Calu3 (cell line): ENCODE measurements around the gene RXRB. TPM values are rescaled to one million over a fixed set of nuclear protein-coding genes. Genes with fewer than 3 reads are reported as not detected.

Experiments
- BruUV-seq: library from RNA; stranded (reverse); fragments of 400-500 nt; replicated peaks from 2 replicates; lab custom pipeline; 2021; lab: Mats Ljungman, UMichigan
- CTCF ChIA-PET: fragments of 300-600 bp; sonication (Branson Sonifier 250); formaldehyde crosslinking; loops from one replicate; lab custom pipeline; 2022; ENCODE audit warnings: antibody characterized with exemption; lab: Charles Lee
- DNase-seq: peaks from one replicate; pipeline ENCODE4 v3.0.0; 2022
- H3K27ac Mint-ChIP-seq: one replicate; pipeline ENCODE4 v1.8.0; 2022; ENCODE audit warnings: mixed read lengths; ENCODE audit not compliant: unreplicated experiment
- H3K27me3 Mint-ChIP-seq: one replicate; pipeline ENCODE4 v1.8.0; 2022; ENCODE audit warnings: mixed read lengths; ENCODE audit not compliant: unreplicated experiment
- H3K36me3 Mint-ChIP-seq: one replicate; pipeline ENCODE4 v1.8.0; 2022; ENCODE audit warnings: mild to moderate bottlenecking, moderate library complexity, mixed read lengths; ENCODE audit not compliant: insufficient read depth, unreplicated experiment
- H3K4me1 Mint-ChIP-seq: one replicate; pipeline ENCODE4 v1.8.0; 2022; ENCODE audit warnings: mild to moderate bottlenecking, low read depth, mixed read lengths; ENCODE audit not compliant: unreplicated experiment
- H3K4me3 Mint-ChIP-seq: one replicate; pipeline ENCODE4 v1.8.0; 2022; ENCODE audit warnings: mild to moderate bottlenecking, low read depth, moderate library complexity, mixed read lengths; ENCODE audit not compliant: unreplicated experiment
- H3K9me3 Mint-ChIP-seq: one replicate; pipeline ENCODE4 v1.8.0; 2022; ENCODE audit warnings: low read depth, mixed read lengths; ENCODE audit not compliant: unreplicated experiment
- intact Hi-C: fragments of 100-400 bp; cut with micrococcal nuclease; formaldehyde crosslinking; loops from one replicate; pipeline ENCODE4 v1.10.0; 2022; ENCODE audit not compliant: unreplicated experiment
- total RNA-seq: library from RNA; stranded (reverse); gene quantifications from 2 replicates; pipeline ENCODE4 v1.2.3, GENCODE V29; 2022
- TF ChIP-seq, protein P1 (sequence below): fragments of 200-600 bp; IDR thresholded peaks from one replicate; pipeline ENCODE4 v1.8.0; 2022; ENCODE audit warnings: antibody characterized with exemption; ENCODE audit not compliant: unreplicated experiment

Gene RXRB
- total RNA-seq, 1 experiment from 2014 or later: 78.3 TPM

- peak overlapping the region; percentile 57 for H3K4me3 Mint-ChIP-seq
- no TSS peak for BruUV-seq
Observed at GRCh38 chr6:33193619-33194018, 6.8 kb downstream of the RXRB start.

DNA sequence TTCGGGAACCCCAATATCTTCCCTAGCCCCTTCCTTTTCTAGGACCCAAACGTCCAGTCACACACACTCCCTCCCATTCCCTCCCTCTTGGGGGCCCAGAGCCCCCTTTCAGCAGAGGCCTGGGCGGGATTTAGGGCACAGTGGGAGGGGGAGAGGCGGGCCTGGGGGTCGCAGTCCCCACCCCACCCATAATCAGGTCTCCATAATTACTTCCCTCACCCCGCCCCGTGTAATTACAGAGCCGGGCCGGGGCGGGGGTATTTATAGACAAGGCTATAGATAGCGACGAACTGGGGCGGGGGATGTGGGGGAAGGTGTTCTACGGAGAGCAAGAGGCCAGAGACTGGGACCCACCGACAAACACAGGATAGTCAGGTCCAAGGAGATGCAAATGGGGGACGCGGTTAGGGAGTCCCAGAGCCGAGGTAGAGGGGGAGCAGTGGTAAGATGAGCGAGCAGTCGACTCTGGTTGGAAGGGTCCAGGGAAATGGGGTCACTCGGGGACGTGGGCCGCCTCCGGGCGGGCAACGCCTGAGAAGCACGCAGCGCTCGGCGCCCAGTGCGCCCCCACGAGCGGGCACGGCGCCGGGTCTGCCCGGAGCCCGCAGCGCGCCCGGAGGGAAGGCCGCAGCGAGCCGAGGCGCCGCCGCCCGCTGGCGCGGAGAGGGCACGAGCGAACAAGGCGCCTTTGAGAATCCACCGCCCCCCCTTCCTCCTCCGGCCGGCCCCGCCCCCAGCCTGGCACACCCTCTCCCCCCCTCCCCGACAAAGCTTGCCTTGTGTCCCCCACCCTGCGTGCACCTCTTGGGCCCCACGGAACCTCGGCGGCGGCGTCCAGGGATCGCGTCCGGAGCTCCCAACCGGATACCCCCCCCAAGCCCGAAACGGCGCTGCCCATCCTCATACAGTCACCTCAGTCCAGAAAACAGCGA is 7.5 kb downstream of the RXRB start:
- Mint-ChIP-seq H3K4me1 (peaks cover 23% of the 10 kb centered on the region), H3K4me3 (peak overlapping the region; percentile 57), H3K9me3 (no peaks in the 10 kb centered on the region), H3K36me3 (peaks cover 44% of the 10 kb centered on the region), H3K27me3 (peaks cover 55% of the 10 kb centered on the region), H3K27ac (peak overlapping the region; percentile 12)
- CTCF ChIA-PET: no interaction called here
- TF ChIP-seq, protein P1, sequence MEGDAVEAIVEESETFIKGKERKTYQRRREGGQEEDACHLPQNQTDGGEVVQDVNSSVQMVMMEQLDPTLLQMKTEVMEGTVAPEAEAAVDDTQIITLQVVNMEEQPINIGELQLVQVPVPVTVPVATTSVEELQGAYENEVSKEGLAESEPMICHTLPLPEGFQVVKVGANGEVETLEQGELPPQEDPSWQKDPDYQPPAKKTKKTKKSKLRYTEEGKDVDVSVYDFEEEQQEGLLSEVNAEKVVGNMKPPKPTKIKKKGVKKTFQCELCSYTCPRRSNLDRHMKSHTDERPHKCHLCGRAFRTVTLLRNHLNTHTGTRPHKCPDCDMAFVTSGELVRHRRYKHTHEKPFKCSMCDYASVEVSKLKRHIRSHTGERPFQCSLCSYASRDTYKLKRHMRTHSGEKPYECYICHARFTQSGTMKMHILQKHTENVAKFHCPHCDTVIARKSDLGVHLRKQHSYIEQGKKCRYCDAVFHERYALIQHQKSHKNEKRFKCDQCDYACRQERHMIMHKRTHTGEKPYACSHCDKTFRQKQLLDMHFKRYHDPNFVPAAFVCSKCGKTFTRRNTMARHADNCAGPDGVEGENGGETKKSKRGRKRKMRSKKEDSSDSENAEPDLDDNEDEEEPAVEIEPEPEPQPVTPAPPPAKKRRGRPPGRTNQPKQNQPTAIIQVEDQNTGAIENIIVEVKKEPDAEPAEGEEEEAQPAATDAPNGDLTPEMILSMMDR: no peak
- DNase-seq: peak; percentile 41
- intact Hi-C loops: no loop called here
- BruUV-seq: no TSS peak

More at GRCh38 chr6:33193619-33194018, 6.8 kb downstream of the RXRB start:
- TF ChIP-seq, protein P1: no peak
- H3K4me1 Mint-ChIP-seq: peaks cover 30% of the 10 kb centered on the region
- DNase-seq: no peak
- intact Hi-C loops: no loop called here
- no peak overlapping the region for H3K27ac Mint-ChIP-seq
- H3K36me3 Mint-ChIP-seq: peaks cover 51% of the 10 kb centered on the region
- CTCF ChIA-PET: no interaction called here
- H3K27me3 Mint-ChIP-seq: peaks cover 48% of the 10 kb centered on the region
- H3K9me3 Mint-ChIP-seq: no peaks in the 10 kb centered on the region

DNA sequence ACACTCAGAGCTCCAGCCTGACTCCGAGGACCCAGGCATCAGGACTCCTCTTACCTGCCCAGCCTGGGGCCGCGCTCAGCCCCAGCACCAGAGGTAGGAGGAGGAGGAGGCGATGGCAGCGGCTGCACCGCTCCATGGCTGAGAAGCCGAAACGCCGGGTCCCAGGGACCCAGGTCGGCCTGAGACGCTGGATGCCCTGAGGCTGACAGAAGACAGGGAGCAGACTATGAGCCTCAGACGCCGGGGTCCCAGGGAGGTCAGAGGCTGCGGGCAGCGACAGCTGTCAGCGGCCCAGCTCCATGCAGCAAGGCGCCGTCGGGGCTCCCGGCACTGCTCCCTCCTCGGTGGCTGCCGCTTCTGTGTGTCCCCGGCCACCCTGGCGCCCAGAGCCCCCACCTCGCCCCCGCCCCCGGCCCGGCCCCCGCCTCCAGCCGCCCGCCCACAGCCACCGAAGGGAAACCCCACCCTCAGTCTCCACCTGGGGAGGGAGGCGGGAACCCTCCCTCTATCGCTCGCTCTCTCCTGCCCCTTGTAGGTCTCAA is 8.3 kb downstream of the RXRB start, which contains the start of gene COL11A2:
Gene COL11A2 (minus strand): TSS at position 363 of the 542 bp plus-strand sequence. CDS start 227 bp downstream, at position 136.
- Mint-ChIP-seq H3K4me3 (peak within 1 kb of the TSS; percentile 57), H3K27me3 (peaks cover 63% of the 10 kb centered on the region), H3K36me3 (peaks cover 37% of the 10 kb centered on the region), H3K27ac (peak within 1 kb of the TSS; percentile 12), H3K4me1 (peaks cover 15% of the 10 kb centered on the region), H3K9me3 (no peaks in the 10 kb centered on the region)
- intact Hi-C loops: no loop called here
- BruUV-seq: no TSS peak
- DNase-seq: no peak
- TF ChIP-seq, protein P1: no peak
- CTCF ChIA-PET: no interaction called here

- peak overlapping the region; percentile 15 for H3K4me3 Mint-ChIP-seq
- no TSS peak for BruUV-seq
- no peak overlapping the region for H3K27ac Mint-ChIP-seq
- CTCF ChIA-PET: no interaction called here
- peaks cover 33% of the 10 kb centered on the region for H3K36me3 Mint-ChIP-seq
- intact Hi-C loops: no loop called here
- peaks cover 69% of the 10 kb centered on the region for H3K27me3 Mint-ChIP-seq
- peak; percentile 44 for DNase-seq
- H3K4me1 Mint-ChIP-seq: peaks cover 12% of the 10 kb centered on the region
- TF ChIP-seq, protein P1: no peak
- no peaks in the 10 kb centered on the region for H3K9me3 Mint-ChIP-seq
Observed at GRCh38 chr6:33191383-33192104, 8.9 kb downstream of the RXRB start.
